SK-N-SH (cell line): ENCODE data around the gene HOXA10. TPM values are rescaled to one million over a fixed set of nuclear protein-coding genes. Genes with fewer than 3 reads are reported as not detected.

ENCODE experiments used
- CTCF ChIA-PET: fragments of 300-600, 350-600 bp; formaldehyde crosslinking; extraction: SDS; loops from one replicate; lab custom pipeline; 2021; lab: Yijun Ruan, JAX
- POLR2A ChIA-PET: fragments of 350-600 bp; sonication (Branson Sonifier 250); formaldehyde crosslinking; extraction: SDS; loops from one replicate; lab custom pipeline; 2020; ENCODE audit warnings: antibody characterized with exemption, inconsistent platforms; lab: Yijun Ruan, JAX
- DNase-seq: peaks from one replicate; pipeline ENCODE4 v3.0.0; 2012
- H2AFZ ChIP-seq: fragments of 200-600 bp; sonication (generic); 2 replicates; pipeline ENCODE4 v1.8.1; 2016; ENCODE audit warnings: antibody characterized with exemption, mild to moderate bottlenecking, low read depth
- H3F3A ChIP-seq: fragments of 200-600 bp; sonication (generic); replicated peaks from 2 replicates; pipeline ENCODE3; 2016; ENCODE audit warnings: antibody characterized with exemption, mild to moderate bottlenecking; ENCODE audit not compliant: insufficient read depth
- H3K27ac ChIP-seq, 2 experiments: fragments of 200-500 bp in 1 of 2; fragments of 200-600 bp in 1 of 2; sonication (Bioruptor generic) in 1 of 2; sonication (generic), shearing (Covaris generic) in 1 of 2; 2 replicates each; pipeline versions ENCODE4 v1.5.1 to v1.6.1; 2014 to 2016; ENCODE audit warnings: low read depth in 2 of 2, inconsistent platforms in 1 of 2, low read length in 1 of 2, mild to moderate bottlenecking in 1 of 2, mixed read lengths in 1 of 2
- H3K27me3 ChIP-seq: fragments of 200-600 bp; sonication (generic), shearing (Covaris generic); 2 replicates; pipeline ENCODE4 v1.6.1; 2016; ENCODE audit warnings: mixed run types; ENCODE audit not compliant: insufficient read depth
- H3K36me3 ChIP-seq, 2 experiments: fragments of 200-500 bp in 1 of 2; fragments of 200-600 bp in 1 of 2; sonication (Bioruptor generic) in 1 of 2; sonication (generic) in 1 of 2; replicated peaks in 1 of 2; 2 replicates each; pipeline versions ENCODE3 to v1.5.1; 2014 to 2016; ENCODE audit warnings: low read length in 1 of 2, mild to moderate bottlenecking in 1 of 2; ENCODE audit not compliant: insufficient read depth in 2 of 2, control insufficient read depth in 1 of 2
- H3K4me1 ChIP-seq, 2 experiments: fragments of 200-500 bp in 1 of 2; fragments of 200-600 bp in 1 of 2; sonication (Bioruptor generic) in 1 of 2; sonication (generic), shearing (Covaris generic) in 1 of 2; 2 replicates each; pipeline versions ENCODE4 v1.5.1 to v1.6.1; 2014 to 2016; ENCODE audit warnings: low read depth in 1 of 2, low read length in 1 of 2, mixed run types in 1 of 2; ENCODE audit not compliant: insufficient read depth in 2 of 2, control insufficient read depth in 1 of 2
- H3K4me2 ChIP-seq: fragments of 200-600 bp; sonication (generic), shearing (Covaris generic); 2 replicates; pipeline ENCODE4 v1.6.1; 2017; ENCODE audit warnings: mixed run types
- H3K4me3 ChIP-seq, 2 experiments: fragments of 200-500 bp in 1 of 2; fragments of 200-600 bp in 1 of 2; sonication (Bioruptor generic) in 1 of 2; sonication (generic), shearing (Covaris generic) in 1 of 2; 2 replicates each; pipeline versions ENCODE4 v1.5.1 to v1.8.1; 2014 to 2016; ENCODE audit warnings: low read depth in 2 of 2, inconsistent platforms in 1 of 2, low read length in 1 of 2, mild to moderate bottlenecking in 1 of 2, mixed read lengths in 1 of 2, moderate library complexity in 1 of 2
- H3K79me2 ChIP-seq: fragments of 200-600 bp; sonication (generic); 2 replicates; pipeline ENCODE4 v1.8.1; 2017; ENCODE audit warnings: mild to moderate bottlenecking; ENCODE audit not compliant: insufficient read depth
- H3K9ac ChIP-seq: fragments of 200-600 bp; sonication (generic); 2 replicates; pipeline ENCODE4 v1.6.1; 2017; ENCODE audit warnings: mixed run types
- H3K9me2 ChIP-seq: fragments of 200-600 bp; sonication (generic); 2 replicates; pipeline ENCODE4 v1.6.1; 2017; ENCODE audit warnings: mixed run types
- H3K9me3 ChIP-seq: fragments of 200-600 bp; sonication (generic); 2 replicates; pipeline ENCODE4 v1.6.1; 2017; ENCODE audit warnings: mixed run types, mild to moderate bottlenecking, moderate library complexity
- H4K20me1 ChIP-seq: fragments of 200-600 bp; sonication (generic); 2 replicates; pipeline ENCODE4 v1.6.1; 2017; ENCODE audit warnings: mild to moderate bottlenecking, mixed run types; ENCODE audit not compliant: insufficient read depth
- CTCF ChIP-seq: fragments of 200-600 bp; sonication (generic); IDR thresholded peaks from 2 replicates; pipeline ENCODE4 v1.6.1; 2017; ENCODE audit warnings: antibody characterized with exemption, mild to moderate bottlenecking, moderate library complexity
- ELF1 ChIP-seq: IDR thresholded peaks from 2 replicates; pipeline ENCODE4 v1.4.0; 2012
- EZH2phosphoT487 ChIP-seq: fragments of 200-600 bp; sonication (generic); IDR thresholded peaks from 2 replicates; pipeline ENCODE4 v1.6.1; 2017; ENCODE audit warnings: low read depth, mixed run types, mild to moderate bottlenecking, antibody characterized with exemption, moderate library complexity, borderline replicate concordance
- FOXM1 ChIP-seq: IDR thresholded peaks from 2 replicates; pipeline ENCODE4 v1.4.0; 2012; ENCODE audit warnings: low read depth, mild to moderate bottlenecking
- GABPA ChIP-seq: IDR thresholded peaks from 2 replicates; pipeline ENCODE4 v1.4.0; 2012; ENCODE audit warnings: low read depth, mild to moderate bottlenecking
- NRF1 ChIP-seq: IDR thresholded peaks from 2 replicates; pipeline ENCODE4 v1.6.1; 2012; ENCODE audit warnings: low read depth, mild to moderate bottlenecking, low read length
- RAD21 ChIP-seq: IDR thresholded peaks from 2 replicates; pipeline ENCODE4 v1.6.1; 2012; ENCODE audit warnings: mild to moderate bottlenecking, low read length
- RFX5 ChIP-seq: IDR thresholded peaks from 2 replicates; pipeline ENCODE4 v1.6.1; 2012; ENCODE audit warnings: mild to moderate bottlenecking, improper control_type of control experiment, low read length
- RXRA ChIP-seq: IDR thresholded peaks from 2 replicates; pipeline ENCODE4 v1.4.0; 2012; ENCODE audit warnings: low read depth, mild to moderate bottlenecking, borderline replicate concordance
- SIN3A ChIP-seq: IDR thresholded peaks from 2 replicates; pipeline ENCODE4 v1.6.1; 2012; ENCODE audit warnings: low read depth, mild to moderate bottlenecking, low read length, moderate library complexity, borderline replicate concordance
- TAF1 ChIP-seq: IDR thresholded peaks from 2 replicates; pipeline ENCODE4 v1.6.1; 2012; ENCODE audit warnings: low read depth, mild to moderate bottlenecking, low read length, moderate library complexity, borderline replicate concordance
- TCF12 ChIP-seq: IDR thresholded peaks from 2 replicates; pipeline ENCODE4 v1.4.0; 2012
- TEAD4 ChIP-seq: IDR thresholded peaks from 2 replicates; pipeline ENCODE4 v1.4.0; 2012; ENCODE audit warnings: mild to moderate bottlenecking, borderline replicate concordance; ENCODE audit not compliant: insufficient read depth
- USF2 ChIP-seq: fragments of 150-350 bp; IDR thresholded peaks from 2 replicates; pipeline ENCODE4 v1.6.1; 2017; ENCODE audit warnings: antibody characterized with exemption, low read length, low read depth, borderline replicate concordance
- WGBS: methylation state at CpG from one replicate; pipeline ENCODE4 v1.1.6; 2017; ENCODE audit warnings: low lambda C conversion rate; 5-methylcytosine and 5-hydroxymethylcytosine counted together
- polyA plus RNA-seq, 3 experiments: library from polyadenylated mRNA; depleted of rRNA; stranded (reverse); fragments of >200 nt; gene quantifications; 2 replicates each; pipeline ENCODE4 v1.2.3, GENCODE V29; 2012

Gene HOXA10
- polyA plus RNA-seq, 1 of the 3 experiments (the other 2 are of a cell fraction) = not detected

GRCh38 chr7:27172315-27172774 is 1.8 kb downstream of the HOXA10 start:
- Histone ChIP-seq H3F3A (peaks cover 9% of the 10 kb centered on the region), H3K27me3 (peaks cover 100% of the 10 kb centered on the region), H3K9ac (no peak overlapping the region), H3K36me3 (no peaks in the 10 kb centered on the region), H2AFZ (no peak overlapping the region), H3K4me2 (no peak overlapping the region)
- WGBS = 12% methylated on average over 10 of the region's 10 CpGs
- POLR2A ChIA-PET = no interaction called here
- no peak for DNase-seq
- TF ChIP-seq USF2 (no peak), FOXM1 (no peak), RXRA (no peak), ELF1 (no peak), SIN3A (no peak)
- TF ChIP-seq, all 33 proteins: peak for 0
- Histone ChIP-seq H3K9me3 (no peaks in the 10 kb centered on the region), H3K4me3 (no peak overlapping the region), H3K4me1 (peaks cover 0 to 2% of the 10 kb centered on the region in 2 experiments; a peak in 1 of 4 replicates), H4K20me1 (peaks cover 13% of the 10 kb centered on the region), H3K9me2 (no peaks in the 10 kb centered on the region), H3K27ac (no peak overlapping the region), H3K79me2 (no peaks in the 10 kb centered on the region)
- CTCF ChIA-PET = interaction anchor here (0.6 to 12.3 kb wide), 9 partner anchors 2 to 505 kb away, joined by 3 to 205 read pairs (median 4); partner anchors contain the start of genes HOXA10, HOXA5 and HOXA9

GRCh38 chr7:27171637-27172314 is 2.3 kb downstream of the HOXA10 start:
- H4K20me1 ChIP-seq = peaks cover 13% of the 10 kb centered on the region
- no peak overlapping the region for H3K4me2 ChIP-seq
- DNase-seq = no peak
- H3K4me1 ChIP-seq = peaks cover 0 to 2% of the 10 kb centered on the region in 2 experiments; a peak in 1 of 4 replicates
- H3K36me3 ChIP-seq = no peaks in the 10 kb centered on the region
- H3K79me2 ChIP-seq = no peaks in the 10 kb centered on the region
- no peak; the same call in 1 of the 2 replicates for TF ChIP-seq EZH2phosphoT487
- no peak for TF ChIP-seq TCF12
- no peak for TF ChIP-seq NRF1
- TF ChIP-seq GABPA = no peak
- no peak for TF ChIP-seq TAF1
- TF ChIP-seq RFX5 = no peak
- no peak for TF ChIP-seq TEAD4
- no peak for TF ChIP-seq CTCF
- no peak for TF ChIP-seq FOXM1
- no peak for TF ChIP-seq RAD21
- peaks cover 100% of the 10 kb centered on the region for H3K27me3 ChIP-seq
- peaks cover 9% of the 10 kb centered on the region for H3F3A ChIP-seq
- POLR2A ChIA-PET = no interaction called here
- H3K27ac ChIP-seq = no peak overlapping the region
- H2AFZ ChIP-seq = no peak overlapping the region
- H3K9me2 ChIP-seq = no peaks in the 10 kb centered on the region
- CTCF ChIA-PET = interaction anchor here (0.7 to 12.3 kb wide), 10 partner anchors 3 to 802 kb away, joined by 3 to 205 read pairs (median 4); partner anchors contain the start of genes HOXA10, HOXA3, HOXA7 and HOXA9
- H3K9me3 ChIP-seq = no peaks in the 10 kb centered on the region
- 18% methylated on average over 30 of the region's 30 CpGs for WGBS
- H3K9ac ChIP-seq = no peak overlapping the region
- no peak overlapping the region for H3K4me3 ChIP-seq
